Measurements from ENCODE around the gene LTB.

Gene LTB

DNA sequence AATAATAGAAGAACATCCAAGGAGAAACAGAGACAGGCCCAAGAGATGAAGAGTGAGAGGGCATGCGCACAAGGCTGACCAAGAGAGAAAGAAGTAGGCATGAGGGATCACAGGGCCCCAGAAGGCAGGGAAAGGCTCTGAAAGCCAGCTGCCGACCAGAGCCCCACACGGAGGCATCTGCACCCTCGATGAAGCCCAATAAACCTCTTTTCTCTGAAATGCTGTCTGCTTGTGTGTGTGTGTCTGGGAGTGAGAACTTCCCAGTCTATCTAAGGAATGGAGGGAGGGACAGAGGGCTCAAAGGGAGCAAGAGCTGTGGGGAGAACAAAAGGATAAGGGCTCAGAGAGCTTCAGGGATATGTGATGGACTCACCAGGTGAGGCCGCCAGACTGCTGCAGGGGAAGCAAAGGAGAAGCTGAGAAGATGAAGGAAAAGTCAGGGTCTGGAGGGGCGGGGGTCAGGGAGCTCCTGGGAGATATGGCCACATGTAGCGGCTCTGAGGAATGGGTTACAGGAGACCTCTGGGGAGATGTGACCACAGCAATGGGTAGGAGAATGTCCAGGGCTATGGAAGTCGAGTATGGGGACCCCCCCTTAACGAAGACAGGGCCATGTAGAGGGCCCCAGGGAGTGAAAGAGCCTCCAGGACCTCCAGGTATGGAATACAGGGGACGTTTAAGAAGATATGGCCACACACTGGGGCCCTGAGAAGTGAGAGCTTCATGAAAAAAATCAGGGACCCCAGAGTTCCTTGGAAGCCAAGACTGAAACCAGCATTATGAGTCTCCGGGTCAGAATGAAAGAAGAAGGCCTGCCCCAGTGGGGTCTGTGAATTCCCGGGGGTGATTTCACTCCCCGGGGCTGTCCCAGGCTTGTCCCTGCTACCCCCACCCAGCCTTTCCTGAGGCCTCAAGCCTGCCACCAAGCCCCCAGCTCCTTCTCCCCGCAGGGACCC lies 7.8 kb downstream of the LTB start:
- no peak for DNase-seq

DNA sequence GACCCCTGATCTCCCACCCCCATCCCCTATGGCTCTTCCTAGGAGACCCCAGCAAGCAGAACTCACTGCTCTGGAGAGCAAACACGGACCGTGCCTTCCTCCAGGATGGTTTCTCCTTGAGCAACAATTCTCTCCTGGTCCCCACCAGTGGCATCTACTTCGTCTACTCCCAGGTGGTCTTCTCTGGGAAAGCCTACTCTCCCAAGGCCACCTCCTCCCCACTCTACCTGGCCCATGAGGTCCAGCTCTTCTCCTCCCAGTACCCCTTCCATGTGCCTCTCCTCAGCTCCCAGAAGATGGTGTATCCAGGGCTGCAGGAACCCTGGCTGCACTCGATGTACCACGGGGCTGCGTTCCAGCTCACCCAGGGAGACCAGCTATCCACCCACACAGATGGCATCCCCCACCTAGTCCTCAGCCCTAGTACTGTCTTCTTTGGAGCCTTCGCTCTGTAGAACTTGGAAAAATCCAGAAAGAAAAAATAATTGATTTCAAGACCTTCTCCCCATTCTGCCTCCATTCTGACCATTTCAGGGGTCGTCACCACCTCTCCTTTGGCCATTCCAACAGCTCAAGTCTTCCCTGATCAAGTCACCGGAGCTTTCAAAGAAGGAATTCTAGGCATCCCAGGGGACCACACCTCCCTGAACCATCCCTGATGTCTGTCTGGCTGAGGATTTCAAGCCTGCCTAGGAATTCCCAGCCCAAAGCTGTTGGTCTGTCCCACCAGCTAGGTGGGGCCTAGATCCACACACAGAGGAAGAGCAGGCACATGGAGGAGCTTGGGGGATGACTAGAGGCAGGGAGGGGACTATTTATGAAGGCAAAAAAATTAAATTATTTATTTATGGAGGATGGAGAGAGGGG lies 8.8 kb downstream of the LTB start:
- no peak for DNase-seq

DNA sequence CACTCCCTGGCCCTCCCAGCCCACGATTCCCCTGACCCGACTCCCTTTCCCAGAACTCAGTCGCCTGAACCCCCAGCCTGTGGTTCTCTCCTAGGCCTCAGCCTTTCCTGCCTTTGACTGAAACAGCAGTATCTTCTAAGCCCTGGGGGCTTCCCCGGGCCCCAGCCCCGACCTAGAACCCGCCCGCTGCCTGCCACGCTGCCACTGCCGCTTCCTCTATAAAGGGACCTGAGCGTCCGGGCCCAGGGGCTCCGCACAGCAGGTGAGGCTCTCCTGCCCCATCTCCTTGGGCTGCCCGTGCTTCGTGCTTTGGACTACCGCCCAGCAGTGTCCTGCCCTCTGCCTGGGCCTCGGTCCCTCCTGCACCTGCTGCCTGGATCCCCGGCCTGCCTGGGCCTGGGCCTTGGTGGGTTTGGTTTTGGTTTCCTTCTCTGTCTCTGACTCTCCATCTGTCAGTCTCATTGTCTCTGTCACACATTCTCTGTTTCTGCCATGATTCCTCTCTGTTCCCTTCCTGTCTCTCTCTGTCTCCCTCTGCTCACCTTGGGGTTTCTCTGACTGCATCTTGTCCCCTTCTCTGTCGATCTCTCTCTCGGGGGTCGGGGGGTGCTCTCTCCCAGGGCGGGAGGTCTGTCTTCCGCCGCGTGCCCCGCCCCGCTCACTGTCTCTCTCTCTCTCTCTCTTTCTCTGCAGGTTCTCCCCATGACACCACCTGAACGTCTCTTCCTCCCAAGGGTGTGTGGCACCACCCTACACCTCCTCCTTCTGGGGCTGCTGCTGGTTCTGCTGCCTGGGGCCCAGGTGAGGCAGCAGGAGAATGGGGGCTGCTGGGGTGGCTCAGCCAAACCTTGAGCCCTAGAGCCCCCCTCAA lies 9.9 kb downstream of the LTB start, which contains the start of gene LTA:
LTA (plus strand) TSS at position 249 of the 871 bp plus-strand sequence; CDS start at position 703, 454 bp downstream.
- DNase-seq, result no peak

DNA sequence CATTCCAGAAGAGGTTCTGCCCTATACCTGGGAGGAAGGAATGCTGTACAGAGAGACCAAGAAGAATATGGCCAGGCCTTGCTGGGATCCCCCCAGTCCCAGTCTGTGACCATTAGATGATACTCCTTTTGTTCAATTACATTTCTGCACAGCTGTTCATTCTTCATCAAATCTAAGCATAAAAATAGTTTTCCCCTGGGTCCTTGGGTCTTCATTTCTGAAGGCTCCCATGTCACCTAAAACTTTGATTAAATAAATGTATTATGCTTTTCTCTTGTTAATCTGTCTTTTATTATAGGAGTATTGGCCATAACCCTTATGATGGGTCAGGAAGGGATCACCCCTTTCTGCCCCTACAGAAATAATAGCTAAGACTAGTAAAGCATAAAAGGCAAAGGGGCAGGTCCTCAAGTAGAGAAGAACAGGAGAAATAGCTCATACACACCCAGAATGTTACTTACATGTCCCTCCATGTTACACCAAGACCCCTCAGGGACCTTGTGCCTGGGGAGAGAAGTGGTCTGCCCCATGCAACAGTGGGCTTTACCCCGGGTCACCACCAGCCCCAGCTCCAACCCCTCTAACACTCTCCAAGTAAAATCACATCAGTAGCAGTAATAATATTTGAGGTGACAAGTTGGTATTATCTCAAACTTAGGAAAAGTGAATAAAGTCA lies 12.2 kb downstream of the LTB start:
- DNase-seq, result no peak

DNA sequence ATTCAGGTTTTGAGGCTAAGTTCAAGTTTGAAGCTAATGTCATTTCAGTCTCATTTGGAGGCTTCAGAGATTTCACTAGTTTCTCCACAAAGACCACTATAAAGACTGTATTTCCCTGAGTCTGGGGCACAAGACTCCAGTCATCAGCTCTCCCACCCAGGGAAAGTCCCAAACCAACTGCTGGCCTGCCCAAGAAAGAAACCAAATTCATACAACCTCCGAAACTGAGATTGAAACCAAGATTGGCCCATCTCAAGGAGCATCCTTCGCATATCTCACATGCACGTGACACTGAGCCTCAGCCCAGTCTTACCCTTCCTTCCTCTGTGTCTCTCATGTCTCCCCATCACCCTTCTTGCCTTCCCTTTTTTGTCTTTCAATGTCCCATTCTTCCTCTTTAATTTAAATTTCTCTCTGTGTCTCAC lies 13.7 kb downstream of the LTB start:
- DNase-seq, result no peak

DNA sequence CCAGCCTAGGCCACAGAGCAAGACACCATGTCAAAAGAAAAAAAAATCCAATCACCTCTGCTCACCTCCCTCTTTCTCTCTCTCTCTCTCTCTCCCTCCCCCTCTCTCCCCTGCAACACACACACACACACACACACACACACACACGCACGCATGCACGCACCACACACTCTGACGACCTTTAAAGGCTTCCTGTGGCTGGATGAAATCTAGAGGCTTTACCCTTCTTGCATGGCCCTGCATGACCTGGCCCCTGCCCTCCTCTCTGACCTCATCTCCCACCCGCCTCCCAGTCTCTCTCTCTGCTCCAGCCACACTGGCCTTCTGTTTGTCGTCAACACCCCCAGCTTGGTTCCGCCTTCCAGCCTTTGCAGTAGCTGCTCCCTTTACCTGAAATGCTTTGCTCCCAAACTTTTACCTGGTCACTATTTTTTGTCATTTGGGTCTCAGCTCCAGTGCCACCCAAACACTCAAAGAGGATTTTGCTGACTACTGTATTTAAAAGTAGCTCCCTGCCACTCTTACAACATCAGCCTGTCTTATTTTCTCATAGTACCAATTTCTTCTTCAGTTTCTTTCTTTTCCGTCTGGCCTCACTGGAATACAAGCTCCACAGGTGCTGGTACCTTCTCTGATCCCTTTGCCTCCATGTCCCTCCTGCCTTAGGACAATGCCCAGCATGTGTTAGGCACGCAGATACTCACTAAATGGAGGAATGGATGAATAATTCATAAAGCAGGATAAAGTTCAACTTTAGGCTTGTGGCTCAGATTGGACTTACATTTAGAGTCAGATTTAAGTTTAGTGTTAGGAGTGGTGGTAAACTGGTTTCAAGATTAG lies 14.5 kb downstream of the LTB start:
- no peak for DNase-seq

DNA sequence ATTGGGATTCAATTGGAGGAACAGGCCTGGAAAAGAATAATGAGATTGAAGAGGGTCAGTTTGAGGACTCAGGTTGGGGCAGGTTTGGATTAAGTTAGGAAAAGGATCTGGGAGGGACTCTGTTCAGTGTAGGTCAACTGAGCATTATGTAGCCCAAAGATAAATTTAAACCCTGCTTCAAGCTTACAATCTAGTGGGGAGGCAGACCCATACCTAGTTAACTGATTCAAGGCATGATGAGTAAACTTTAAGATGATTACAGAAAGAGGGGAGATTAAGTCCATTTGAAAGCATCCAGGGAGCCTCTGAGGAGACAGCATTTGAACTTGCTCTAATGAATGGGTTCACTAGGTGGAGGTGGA lies 21.5 kb downstream of the LTB start:
- no peak for DNase-seq

DNA sequence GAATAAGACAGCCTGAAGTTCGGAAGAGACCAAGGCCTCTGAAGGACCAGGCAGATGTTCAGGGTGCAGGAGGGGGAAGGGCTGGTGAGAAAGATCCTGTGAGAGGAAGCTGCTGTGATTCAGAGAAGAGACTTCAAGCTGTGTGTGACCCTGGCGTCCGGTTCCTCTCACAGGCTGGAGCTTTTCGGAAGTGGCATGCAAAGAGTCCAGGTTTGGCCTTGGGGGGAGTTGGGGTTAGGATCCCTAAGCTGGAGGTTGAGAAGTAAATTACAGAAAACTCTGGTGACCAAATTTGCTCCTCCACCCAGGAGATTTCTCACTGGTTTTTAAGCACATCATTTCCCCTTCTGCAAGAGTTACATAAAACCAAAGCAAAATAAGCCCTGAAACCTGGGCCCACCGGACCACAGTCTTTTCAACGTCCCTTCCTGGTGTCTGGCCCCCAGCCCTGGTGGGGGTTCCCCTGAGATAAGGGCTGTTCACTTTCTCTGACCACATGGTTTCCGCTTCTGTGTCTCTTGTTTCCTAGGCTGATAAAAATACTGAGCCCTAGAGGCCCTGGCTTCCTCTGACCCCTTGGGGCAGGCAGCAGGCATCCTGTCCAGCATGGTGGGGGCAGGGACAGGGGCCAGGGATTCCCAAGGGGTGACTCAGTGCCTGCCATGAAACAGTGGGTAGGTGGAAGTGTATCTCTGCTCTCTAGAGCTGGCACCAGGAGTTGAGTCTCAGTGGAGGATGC lies 22.1 kb downstream of the LTB start:
- DNase-seq, result peak; percentile 49

DNA sequence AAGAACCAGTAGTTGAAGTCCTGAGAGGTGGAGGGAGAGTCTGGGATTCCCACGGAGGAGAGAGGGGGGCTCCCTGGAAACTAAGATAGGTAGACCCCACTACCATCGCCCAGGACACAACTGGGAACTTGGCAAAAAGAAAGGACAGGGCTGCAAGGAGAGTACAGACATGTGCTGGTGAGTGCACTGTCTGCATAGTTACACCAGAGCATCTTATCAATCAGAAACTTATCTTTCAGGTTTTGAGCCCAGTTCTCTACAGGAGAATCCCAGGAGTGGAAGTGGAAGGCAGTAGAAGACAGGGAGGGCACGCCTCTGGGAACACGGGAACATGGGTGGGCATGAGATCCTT lies 22.6 kb downstream of the LTB start:
- DNase-seq, result no peak

DNA sequence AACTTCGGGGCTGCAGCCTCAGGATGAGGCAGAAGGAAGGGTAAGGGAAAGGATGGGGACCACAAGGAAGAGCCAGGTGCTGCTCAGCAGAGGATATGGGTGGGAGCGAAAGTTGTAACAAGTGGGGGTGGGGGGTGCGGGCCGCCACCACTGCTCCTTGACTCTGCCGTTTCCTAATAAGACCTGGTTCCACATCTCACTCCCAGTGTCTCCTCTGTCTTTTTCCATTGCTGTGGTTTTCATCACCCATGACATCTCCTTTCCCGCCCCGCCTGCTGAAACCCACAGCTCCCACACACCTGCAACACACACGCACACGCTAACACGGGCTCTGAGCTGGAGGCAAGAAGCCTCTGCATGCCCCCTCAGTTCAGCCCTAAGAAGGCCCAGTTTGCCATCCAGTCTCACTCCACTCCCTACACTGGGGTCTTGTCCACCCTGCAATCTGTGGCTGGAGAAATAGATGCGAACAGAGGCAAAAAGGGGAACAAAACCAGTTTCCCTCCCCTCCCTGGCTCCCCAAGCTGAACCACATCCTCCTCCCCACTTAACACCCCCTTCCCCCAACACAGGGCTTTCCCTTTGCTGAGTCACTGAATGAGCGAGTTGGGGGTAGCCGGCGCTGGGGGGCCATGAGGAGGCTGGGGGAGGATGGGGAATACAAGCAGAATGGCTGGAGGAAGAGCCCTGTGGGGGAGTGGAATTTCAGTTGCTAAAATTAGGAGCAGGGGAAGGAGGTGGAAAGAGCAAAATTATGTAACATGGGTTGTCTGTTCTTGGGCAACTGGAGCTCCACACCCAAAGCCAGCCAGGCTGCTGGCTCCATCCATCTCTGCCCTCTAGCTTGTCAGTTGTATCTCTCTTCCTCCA lies 23.4 kb downstream of the LTB start:
- peak; percentile 51 for DNase-seq

DNA sequence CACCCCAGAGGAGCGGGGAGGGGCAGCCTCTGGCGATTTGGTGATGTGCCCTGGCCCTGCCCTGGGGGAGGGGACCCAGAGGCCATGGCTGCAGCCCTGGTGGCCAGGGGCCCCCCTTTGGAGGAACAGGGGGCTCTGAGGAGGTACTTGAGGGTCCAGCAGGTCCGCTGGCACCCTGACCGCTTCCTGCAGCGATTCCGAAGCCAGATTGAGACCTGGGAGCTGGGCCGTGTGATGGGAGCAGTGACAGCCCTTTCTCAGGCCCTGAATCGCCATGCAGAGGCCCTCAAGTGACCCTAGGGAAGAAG lies 24.0 kb downstream of the LTB start:
- no peak for DNase-seq

DNA sequence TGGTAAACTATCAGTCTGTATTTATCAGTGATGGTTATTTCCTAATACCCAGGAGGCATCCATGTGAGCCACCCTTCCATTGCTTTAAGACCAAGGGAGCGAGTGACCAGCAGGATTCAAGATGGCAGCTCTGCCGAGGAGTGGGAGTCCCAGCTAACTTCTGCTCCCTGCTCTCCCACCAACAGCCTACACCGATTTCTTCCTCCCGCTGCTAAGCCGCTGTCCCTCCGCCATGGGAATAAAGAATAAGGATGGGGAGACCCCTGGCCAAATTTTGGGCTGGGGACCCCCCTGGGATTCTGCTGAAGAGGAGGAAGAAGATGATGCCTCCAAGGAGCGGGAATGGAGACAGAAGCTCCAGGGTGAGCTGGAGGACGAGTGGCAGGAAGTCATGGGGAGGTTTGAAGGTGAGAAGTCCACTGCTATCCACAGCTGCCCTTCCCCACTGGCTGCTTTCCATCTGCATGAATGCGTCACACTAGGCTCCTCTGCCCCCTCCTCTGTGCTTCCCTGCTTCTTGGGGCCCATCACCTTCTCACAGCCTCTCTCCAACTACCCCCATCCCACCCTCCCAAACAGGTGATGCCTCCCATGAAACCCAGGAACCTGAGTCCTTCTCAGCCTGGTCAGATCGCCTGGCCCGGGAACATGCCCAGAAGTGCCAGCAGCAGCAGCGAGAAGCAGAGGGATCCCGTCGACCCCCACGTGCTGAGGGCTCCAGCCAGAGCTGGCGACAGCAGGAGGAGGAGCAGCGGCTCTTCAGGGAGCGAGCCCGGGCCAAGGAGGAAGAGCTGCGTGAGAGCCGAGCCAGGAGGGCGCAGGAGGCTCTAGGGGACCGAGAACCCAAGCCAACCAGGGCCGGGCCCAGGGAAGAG lies 24.5 kb downstream of the LTB start:
- DNase-seq, result no peak

DNA sequence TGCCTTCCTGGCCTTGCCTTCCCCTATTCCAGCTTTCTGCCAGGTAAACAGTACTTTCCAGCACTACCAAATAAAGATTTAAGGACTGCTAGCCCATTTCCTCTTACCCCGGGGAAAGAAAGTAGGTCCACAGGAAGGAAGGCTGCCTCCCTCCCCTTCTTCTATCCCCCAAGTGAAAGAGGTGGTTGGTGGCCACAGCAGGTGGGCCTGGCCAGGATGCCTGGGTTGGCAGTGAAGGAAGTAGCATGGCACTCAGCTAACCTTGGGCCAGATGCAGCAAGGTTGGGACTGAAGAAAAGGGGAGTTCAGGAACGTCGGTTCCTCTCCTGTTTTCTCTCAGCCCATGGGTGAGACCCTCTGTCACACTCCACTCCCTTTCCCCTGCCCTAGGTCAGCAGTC lies 25.9 kb downstream of the LTB start:
- DNase-seq, result no peak

DNA sequence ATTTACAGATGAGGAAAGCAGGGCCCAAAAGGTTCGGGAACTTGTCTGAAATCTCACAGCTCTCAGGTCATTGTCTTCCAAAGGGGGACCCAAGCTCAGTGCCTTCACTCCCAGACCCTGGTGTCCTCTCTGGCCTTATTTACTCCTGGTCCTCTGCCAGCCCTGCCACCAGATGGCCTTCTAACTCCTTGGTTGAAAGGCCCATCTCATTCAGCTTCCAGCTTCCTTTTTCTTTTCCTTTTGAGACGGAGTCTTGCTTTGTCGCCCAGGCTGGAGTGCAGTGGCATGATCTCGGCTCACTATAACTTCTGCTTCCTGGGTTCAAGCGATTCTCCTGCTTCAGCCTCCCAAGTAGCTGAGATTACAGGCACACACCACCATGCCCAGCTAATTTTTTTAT lies 30.9 kb downstream of the LTB start:
- peak; percentile 79 for DNase-seq

DNA sequence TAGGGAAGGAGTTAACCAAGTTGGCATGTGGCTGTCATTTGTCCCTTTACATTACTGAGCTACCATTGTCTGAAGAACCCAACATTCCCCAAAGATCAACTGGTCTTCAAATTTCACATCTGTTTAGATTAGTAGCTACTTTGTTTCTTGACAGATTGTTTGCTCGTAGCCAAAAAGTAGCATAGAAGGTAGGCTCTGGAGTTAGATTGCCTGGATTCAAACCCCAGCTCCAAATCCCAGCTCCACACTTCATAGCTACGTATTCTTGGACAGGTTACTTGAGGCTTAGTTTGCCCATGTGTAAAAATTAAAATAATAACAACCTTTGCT lies 33.7 kb downstream of the LTB start:
- no peak for DNase-seq

DNA sequence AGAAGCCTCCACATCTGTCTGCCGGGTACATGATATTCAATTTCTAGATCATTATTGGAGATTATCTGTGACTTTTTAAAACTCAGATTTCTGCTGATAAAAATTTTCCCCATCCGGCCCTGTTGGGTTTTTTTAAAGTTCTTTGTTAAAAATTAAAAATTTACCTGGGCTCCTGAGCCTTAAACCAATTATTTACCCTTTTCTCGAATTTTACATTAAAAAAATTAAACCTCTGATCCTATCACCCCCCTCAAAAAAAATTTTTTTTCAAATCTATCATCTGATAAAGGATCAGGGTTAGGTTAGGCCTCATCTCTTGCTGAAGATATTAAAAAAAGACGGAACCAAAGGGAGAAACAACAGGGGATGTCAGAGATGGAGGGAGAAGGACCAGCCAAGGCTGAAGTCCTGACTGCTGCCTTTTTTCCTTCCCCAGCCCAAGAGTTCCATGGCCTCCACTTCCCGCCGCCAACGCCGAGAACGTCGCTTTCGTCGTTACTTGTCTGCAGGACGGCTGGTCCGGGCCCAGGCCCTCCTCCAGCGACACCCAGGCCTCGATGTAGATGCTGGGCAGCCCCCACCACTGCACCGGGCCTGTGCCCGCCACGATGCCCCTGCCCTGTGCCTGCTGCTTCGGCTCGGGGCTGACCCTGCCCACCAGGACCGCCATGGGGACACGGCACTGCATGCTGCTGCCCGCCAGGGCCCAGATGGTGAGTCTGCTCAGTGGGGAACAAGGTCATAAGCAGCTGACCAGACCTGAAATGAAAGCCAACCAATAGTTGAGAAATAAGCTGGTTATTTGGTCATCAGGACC lies 34.3 kb downstream of the LTB start:
- no peak for DNase-seq

DNA sequence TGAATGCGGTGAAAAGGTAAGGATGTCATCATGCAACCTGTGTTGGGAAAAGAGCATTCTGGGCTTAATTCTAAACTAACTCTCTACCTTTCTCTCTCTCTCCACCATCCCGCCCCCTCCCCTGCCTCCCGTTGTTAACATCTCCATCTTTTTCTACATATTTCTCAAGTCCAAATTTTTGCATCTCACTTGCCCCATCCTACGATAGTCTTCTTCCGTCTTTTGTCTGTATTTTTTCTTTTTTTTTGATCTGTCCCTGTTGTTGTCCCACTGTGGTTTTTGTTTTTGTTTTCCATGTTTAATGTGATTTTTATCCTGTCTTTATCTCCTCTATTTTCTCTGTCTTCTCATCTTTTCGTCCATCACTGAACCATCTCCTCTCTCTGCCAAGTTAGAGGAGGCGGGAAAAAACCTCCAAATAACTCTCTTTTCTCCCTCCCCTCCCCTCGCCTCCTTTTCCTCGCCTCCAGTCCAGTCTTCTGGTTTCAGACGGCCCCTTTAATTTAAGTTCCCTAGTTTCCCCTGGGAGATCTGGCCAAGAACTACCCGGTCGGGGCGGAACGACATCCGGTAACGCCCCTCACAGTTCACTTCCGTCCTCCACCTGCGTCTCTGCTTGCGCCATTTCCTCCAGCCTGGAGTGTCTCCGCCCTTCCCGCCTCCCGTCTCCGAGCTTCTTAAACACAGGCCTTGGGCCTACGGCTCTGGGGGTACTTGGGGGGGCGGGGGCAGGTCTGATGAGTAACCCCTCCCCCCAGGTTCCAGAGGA lies 35.1 kb downstream of the LTB start, which contains the start of gene NFKBIL1:
NFKBIL1 (plus strand) TSS at position 651 of the 769 bp plus-strand sequence; CDS start at position 738, 87 bp downstream.
- peak; percentile 97 for DNase-seq
